GM12891 (cell line): ENCODE measurements around the gene LUC7L.
"Not testable (repeated sequence)": the region's sequence is repeated elsewhere in the genome, so short reads cannot be mapped to it uniquely, and the experiment has no call there.

Experiments
- DNase-seq: peaks from one replicate; pipeline ENCODE4 v3.0.0; 2011; ENCODE audit warnings: low spot score; ENCODE audit not compliant: insufficient read length
- FAIRE-seq: peaks from 2 replicates; lab custom pipeline; 2011; peaks lifted over from hg19 to GRCh38; lab: Jason Lieb, UNC
- PAX5 ChIP-seq: IDR thresholded peaks from 2 replicates; pipeline ENCODE4 v1.6.1; 2011; ENCODE audit warnings: low read length, moderate library complexity, mild to moderate bottlenecking; ENCODE audit not compliant: insufficient read depth, severe bottlenecking
- POLR2A ChIP-seq: IDR thresholded peaks from 2 replicates; pipeline ENCODE4 v1.6.1; 2011; ENCODE audit warnings: low read depth, low read length, control low read depth
- POLR2AphosphoS5 ChIP-seq: IDR thresholded peaks from 2 replicates; pipeline ENCODE4 v1.6.1; 2011; ENCODE audit warnings: low read depth, low read length, control low read depth
- POU2F2 ChIP-seq: IDR thresholded peaks from 2 replicates; pipeline ENCODE4 v1.6.1; 2011; ENCODE audit warnings: low read depth, mild to moderate bottlenecking, control low read depth, low read length, moderate library complexity
- SPI1 ChIP-seq: IDR thresholded peaks from 2 replicates; pipeline ENCODE4 v1.6.1; 2011; ENCODE audit warnings: low read depth, low read length, control low read depth
- TAF1 ChIP-seq: IDR thresholded peaks from 2 replicates; pipeline ENCODE4 v1.6.1; 2011; ENCODE audit warnings: low read depth, low read length, control low read depth

Gene LUC7L

GRCh38 chr16:263182-263774 is 34.0 kb upstream of the LUC7L start:
- DNase-seq: no peak
- TF ChIP-seq POU2F2 (no peak), TAF1 (no peak), POLR2AphosphoS5 (no peak), PAX5 (no peak), SPI1 (no peak), POLR2A (no peak)
- no peak for FAIRE-seq

- TF ChIP-seq TAF1 (no peak), PAX5 (no peak), SPI1 (no peak), POLR2AphosphoS5 (no peak), POU2F2 (no peak), POLR2A (no peak)
- no peak for DNase-seq
- no peak for FAIRE-seq
Observed at GRCh38 chr16:262121-262745, 33.0 kb upstream of the LUC7L start.

GRCh38 chr16:261031-261691 is 31.9 kb upstream of the LUC7L start:
- FAIRE-seq (no peak), DNase-seq (no peak)
- TF ChIP-seq POU2F2 (no peak), POLR2A (no peak), PAX5 (no peak), TAF1 (no peak), POLR2AphosphoS5 (no peak), SPI1 (no peak)

- FAIRE-seq: no peak
- TF ChIP-seq SPI1 (no peak), TAF1 (no peak), POU2F2 (no peak), POLR2AphosphoS5 (no peak), PAX5 (no peak), POLR2A (no peak)
Observed at GRCh38 chr16:260326-260725, 31.1 kb upstream of the LUC7L start.

GRCh38 chr16:259814-260253 is 30.6 kb upstream of the LUC7L start:
- TF ChIP-seq SPI1 (no peak), POLR2AphosphoS5 (no peak), POU2F2 (no peak)
- DNase-seq: no peak
- FAIRE-seq: no peak

More at GRCh38 chr16:260326-260725, 31.1 kb upstream of the LUC7L start:
- DNase-seq: no peak

- no peak for FAIRE-seq
- no peak for DNase-seq
- TF ChIP-seq TAF1 (no peak), POLR2AphosphoS5 (no peak), SPI1 (no peak), PAX5 (no peak), POU2F2 (no peak)
Observed at GRCh38 chr16:259226-259625, 30.0 kb upstream of the LUC7L start.

GRCh38 chr16:258091-258490 is 28.8 kb upstream of the LUC7L start:
- DNase-seq, FAIRE-seq: not testable (repeated sequence)

- DNase-seq (no peak), FAIRE-seq (no peak)
- TF ChIP-seq SPI1 (no peak), TAF1 (no peak), PAX5 (no peak), POLR2AphosphoS5 (no peak), POU2F2 (no peak), POLR2A (no peak)
Observed at GRCh38 chr16:255183-255582, 25.9 kb upstream of the LUC7L start.

GRCh38 chr16:254461-254860 is 25.2 kb upstream of the LUC7L start:
- no peak for FAIRE-seq
- no peak for DNase-seq
- no peak for TF ChIP-seq TAF1
- TF ChIP-seq SPI1: no peak
- TF ChIP-seq PAX5: no peak
- no peak for TF ChIP-seq POU2F2
- no peak for TF ChIP-seq POLR2A
- no peak for TF ChIP-seq POLR2AphosphoS5

- FAIRE-seq (peak; percentile 76), DNase-seq (peak; percentile 27)
- TF ChIP-seq SPI1 (no peak), POLR2A (no peak), POU2F2 (no peak), TAF1 (no peak), PAX5 (no peak), POLR2AphosphoS5 (no peak)
Observed at GRCh38 chr16:253833-254232, 24.6 kb upstream of the LUC7L start.
